Ovary (tissue), 9 donors: ENCODE measurements around the gene VWA5B1. TPM values are rescaled to one million over a fixed set of nuclear protein-coding genes. Genes with fewer than 3 reads are reported as not detected.

Source experiments
- DNase-seq, 5 donors: peaks; one replicate each; pipeline ENCODE4 v3.0.0-alpha.2; 2019 to 2020
- H3K27ac ChIP-seq, 2 donors: fragments of 200-600 bp; one replicate each; pipeline versions ENCODE4 v1.5.1 to v1.8.0; 2019 to 2022
- H3K27me3 ChIP-seq: fragments of 200-600 bp; one replicate; pipeline ENCODE4 v1.8.0; 2022
- H3K36me3 ChIP-seq: fragments of 200-600 bp; sonication (generic); one replicate; pipeline ENCODE4 v1.5.1; 2019
- H3K4me1 ChIP-seq: one replicate; pipeline ENCODE4 v1.8.1; 2013; ENCODE audit warnings: mild to moderate bottlenecking, moderate library complexity; ENCODE audit not compliant: insufficient read depth
- H3K4me3 ChIP-seq: fragments of 200-600 bp; sonication (generic); one replicate; pipeline ENCODE4 v1.5.1; 2017
- H3K9me3 ChIP-seq, 2 donors: fragments of 200-600 bp in 1 of 2; sonication (generic) in 1 of 2; one replicate each; pipeline versions ENCODE4 v1.5.1 to v1.8.1; 2013 to 2019; ENCODE audit warnings: mild to moderate bottlenecking in 1 of 2, moderate library complexity in 1 of 2
- EP300 ChIP-seq: sonication (generic); formaldehyde crosslinking; IDR thresholded peaks from one replicate; pipeline ENCODE4 v1.6.1; 2017; ENCODE audit warnings: antibody characterized with exemption
- POLR2A ChIP-seq: fragments of 450-650 bp; IDR thresholded peaks from one replicate; pipeline ENCODE4 v1.6.1; 2017; ENCODE audit warnings: antibody characterized with exemption, mild to moderate bottlenecking, moderate library complexity
- WGBS, 3 donors: extraction: QIAGEN DNeasy Blood & Tissue Kit in 1 of 3; methylation state at CpG; one replicate each; pipeline versions ENCODE4 v1.1.5 to v1.1.7; 2013 to 2017; 5-methylcytosine and 5-hydroxymethylcytosine counted together
- intact Hi-C, 4 donors: fragments of 100-400 bp; cut with DNase I; formaldehyde crosslinking; loops; one replicate each; pipeline versions ENCODE4 v1.11.0 to v1.15.1; 2022 to 2023
- polyA plus RNA-seq, 2 donors: library from polyadenylated mRNA; stranded (reverse); fragments of 200-250 nt in 1 of 2; fragments of 350-450 nt in 1 of 2; fragmentation: Illumina TruSeq in 1 of 2; extraction: RNeasy Lipid Tissue Mini Kit (QIAGEN cat#74804) in 1 of 2; gene quantifications; one replicate each; pipeline ENCODE4 v1.2.3, GENCODE V29; 2013 to 2014
- total RNA-seq, 7 donors: library from RNA; depleted of rRNA in 2 of 7; stranded (reverse); fragments of >200 nt in 2 of 7; fragmentation: NEBNext Ultra II Directional in 3 of 7; extraction: Animal tissue kit (Norgen Biotek cat#: 25700) in 3 of 7; gene quantifications; one replicate each; pipeline versions ENCODE4 v1.1.0 to v1.2.4, GENCODE V29; 2016 to 2023
- TF ChIP-seq, protein P1 (sequence below), 3 donors: fragments of 450-650 bp in 2 of 3; fragments of 200-600 bp in 1 of 3; IDR thresholded peaks; one replicate each; pipeline versions ENCODE4 v1.5.1 to v1.8.0; 2016 to 2022; ENCODE audit warnings: antibody characterized with exemption in 3 of 3, mild to moderate bottlenecking in 1 of 3
- donor health status: DM: no; HTN: no; CAD: no; lungs with moderate emphysema.
- donor health status: DM: no; HTN: no; CAD: no.
- donor health status: Bipolar disorder and iron deficiency.
- donor health status: DM: yes; HTN: yes; CAD: no.
- donor health status: DM: no; HTN: no; CAD: no.
- donor health status: DM: yes; HTN: yes; CAD: no.

VWA5B1 gene
- total and polyA plus RNA-seq, 9 donors: 0.10 to 1.5 (median 0.21) TPM; not detected in 5

- no peak overlapping the region for H3K27ac ChIP-seq
- H3K4me3 ChIP-seq: no peak overlapping the region
- no peak for TF ChIP-seq EP300
- TF ChIP-seq, protein P1, sequence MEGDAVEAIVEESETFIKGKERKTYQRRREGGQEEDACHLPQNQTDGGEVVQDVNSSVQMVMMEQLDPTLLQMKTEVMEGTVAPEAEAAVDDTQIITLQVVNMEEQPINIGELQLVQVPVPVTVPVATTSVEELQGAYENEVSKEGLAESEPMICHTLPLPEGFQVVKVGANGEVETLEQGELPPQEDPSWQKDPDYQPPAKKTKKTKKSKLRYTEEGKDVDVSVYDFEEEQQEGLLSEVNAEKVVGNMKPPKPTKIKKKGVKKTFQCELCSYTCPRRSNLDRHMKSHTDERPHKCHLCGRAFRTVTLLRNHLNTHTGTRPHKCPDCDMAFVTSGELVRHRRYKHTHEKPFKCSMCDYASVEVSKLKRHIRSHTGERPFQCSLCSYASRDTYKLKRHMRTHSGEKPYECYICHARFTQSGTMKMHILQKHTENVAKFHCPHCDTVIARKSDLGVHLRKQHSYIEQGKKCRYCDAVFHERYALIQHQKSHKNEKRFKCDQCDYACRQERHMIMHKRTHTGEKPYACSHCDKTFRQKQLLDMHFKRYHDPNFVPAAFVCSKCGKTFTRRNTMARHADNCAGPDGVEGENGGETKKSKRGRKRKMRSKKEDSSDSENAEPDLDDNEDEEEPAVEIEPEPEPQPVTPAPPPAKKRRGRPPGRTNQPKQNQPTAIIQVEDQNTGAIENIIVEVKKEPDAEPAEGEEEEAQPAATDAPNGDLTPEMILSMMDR (IDR thresholded peaks at IDR 0.05): no peak
- TF ChIP-seq POLR2A: no peak
- H3K9me3 ChIP-seq: peaks cover 0 to 2% of the 10 kb centered on the region in 2 donors
- 80 to 92% (median 81%) methylated on average over 12 of the region's 12 CpGs for WGBS, 3 donors
- H3K4me1 ChIP-seq: no peaks in the 10 kb centered on the region
- no peaks in the 10 kb centered on the region for H3K36me3 ChIP-seq
- intact Hi-C loops: no loop called here
- H3K27me3 ChIP-seq: no peaks in the 10 kb centered on the region
- no peak for DNase-seq
Measured at GRCh38 chr1:20349971-20350370, 59.3 kb downstream of the VWA5B1 start.

DNA sequence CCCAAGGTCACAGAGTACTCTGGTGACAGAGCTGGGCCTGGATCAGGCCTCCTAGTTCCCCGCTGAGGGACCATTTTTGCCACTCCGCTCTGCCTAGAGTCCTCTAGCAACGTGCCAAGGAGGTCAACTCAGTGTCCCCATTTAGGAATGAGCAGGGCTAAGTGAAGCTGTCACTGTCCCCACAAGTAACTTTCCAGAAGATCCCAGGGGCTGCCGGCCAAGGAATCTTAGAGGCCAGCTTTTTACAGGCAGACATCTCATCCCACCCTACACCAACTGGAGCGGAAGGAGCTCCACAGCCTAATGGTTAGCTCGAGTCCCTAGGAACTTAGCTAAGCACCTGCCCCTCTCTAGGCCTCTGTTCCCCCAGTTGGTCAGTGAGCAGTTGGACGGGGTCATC, 59.7 kb downstream of the VWA5B1 start:
- Histone ChIP-seq H3K4me3 (no peak overlapping the region), H3K27ac (no peak overlapping the region), H3K36me3 (no peaks in the 10 kb centered on the region), H3K27me3 (no peaks in the 10 kb centered on the region), H3K9me3 (peaks cover 0 to 2% of the 10 kb centered on the region in 2 donors), H3K4me1 (no peaks in the 10 kb centered on the region)
- TF ChIP-seq, protein P1 (IDR thresholded peaks at IDR 0.05): no peak
- TF ChIP-seq POLR2A: no peak
- no peak for TF ChIP-seq EP300
- no peak for DNase-seq
- WGBS, 3 donors: 86 to 92% (median 87%) methylated on average over 7 of the region's 7 CpGs
- intact Hi-C loops: no loop called here

GRCh38 chr1:20351911-20352701, 61.4 kb downstream of the VWA5B1 start:
- H3K9me3 ChIP-seq: no peaks in the 10 kb centered on the region
- H3K4me3 ChIP-seq: no peak overlapping the region
- H3K36me3 ChIP-seq: no peaks in the 10 kb centered on the region
- intact Hi-C loops: no loop called here
- DNase-seq: no peak
- no peaks in the 10 kb centered on the region for H3K4me1 ChIP-seq
- no peak overlapping the region for H3K27ac ChIP-seq
- H3K27me3 ChIP-seq: no peaks in the 10 kb centered on the region
- WGBS, 3 donors: 66 to 77% (median 67%) methylated on average over 9 of the region's 9 CpGs
- TF ChIP-seq POLR2A: no peak
- TF ChIP-seq, protein P1 (IDR thresholded peaks at IDR 0.05): no peak
- no peak for TF ChIP-seq EP300

DNA sequence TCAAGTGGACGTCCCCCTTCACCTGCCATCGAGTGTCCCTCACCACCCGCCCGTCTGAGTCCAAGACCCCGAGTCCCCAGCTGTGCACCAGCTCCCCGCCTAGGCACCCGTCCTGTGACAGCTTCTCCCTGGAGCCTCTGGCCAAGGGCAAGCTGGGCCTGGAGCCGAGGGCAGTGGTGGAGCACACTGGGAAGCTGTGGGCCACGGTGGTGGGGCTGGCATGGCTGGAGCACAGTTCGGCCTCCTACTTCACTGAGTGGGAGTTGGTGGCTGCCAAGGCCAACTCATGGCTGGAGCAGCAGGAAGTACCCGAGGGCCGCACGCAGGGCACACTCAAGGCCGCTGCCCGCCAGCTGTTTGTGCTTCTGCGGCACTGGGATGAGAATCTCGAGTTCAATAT, 63.2 kb downstream of the VWA5B1 start:
- no peak for DNase-seq
- no peaks in the 10 kb centered on the region for H3K9me3 ChIP-seq
- no peaks in the 10 kb centered on the region for H3K36me3 ChIP-seq
- no peak overlapping the region for H3K4me3 ChIP-seq
- peaks cover 2% of the 10 kb centered on the region for H3K4me1 ChIP-seq
- TF ChIP-seq, protein P1 (IDR thresholded peaks at IDR 0.05): no peak
- H3K27ac ChIP-seq: no peak overlapping the region
- intact Hi-C loops: no loop called here
- H3K27me3 ChIP-seq: no peaks in the 10 kb centered on the region
- WGBS, 3 donors: 78 to 88% (median 78%) methylated on average over 15 to 17 of the region's 17 CpGs
